Testis (tissue), 3 donors: ENCODE results near the gene MAP1S. TPM values are rescaled to one million over a fixed set of nuclear protein-coding genes. Genes with fewer than 3 reads are reported as not detected.

Experiments used
- DNase-seq: peaks from one replicate; pipeline ENCODE4 v3.0.0-alpha.2; 2019
- H3K27ac ChIP-seq, 2 donors: fragments of 200-600 bp; sonication (generic); one replicate each; pipeline ENCODE4 v1.5.1; 2019
- H3K27me3 ChIP-seq: fragments of 200-600 bp; sonication (generic); one replicate; pipeline ENCODE4 v1.5.1; 2019
- H3K36me3 ChIP-seq: fragments of 200-600 bp; sonication (generic); one replicate; pipeline ENCODE4 v1.5.1; 2017; ENCODE audit warnings: low read depth; ENCODE audit errors: missing control alignments
- H3K4me1 ChIP-seq: fragments of 200-600 bp; sonication (generic); one replicate; pipeline ENCODE4 v1.5.1; 2019
- H3K4me3 ChIP-seq, 2 donors: fragments of 200-600 bp; sonication (generic); one replicate each; pipeline ENCODE4 v1.5.1; 2017 to 2019
- H3K9me3 ChIP-seq: fragments of 200-600 bp; sonication (generic); one replicate; pipeline ENCODE4 v1.5.1; 2017
- POLR2A ChIP-seq: fragments of 450-650 bp; IDR thresholded peaks from one replicate; pipeline ENCODE4 v1.6.1; 2017; ENCODE audit warnings: antibody characterized with exemption, mild to moderate bottlenecking, moderate library complexity
- WGBS, 2 donors: methylation state at CpG; one replicate each; pipeline ENCODE4 v1.1.5; 2018; 5-methylcytosine and 5-hydroxymethylcytosine counted together
- intact Hi-C: fragments of 100-400 bp; cut with DNase I; formaldehyde crosslinking; loops from one replicate; pipeline ENCODE4 v1.15.1; 2023; ENCODE audit warnings: low total_unique reads
- polyA plus RNA-seq: library from polyadenylated mRNA; stranded (reverse); fragments of 350-450 nt; fragmentation: Illumina TruSeq; extraction: RNeasy Lipid Tissue Mini Kit (QIAGEN cat#74804); gene quantifications from one replicate; pipeline ENCODE4 v1.2.3, GENCODE V29; 2014; ENCODE audit warnings: low read depth, low replicate concordance; ENCODE audit not compliant: insufficient read depth
- total RNA-seq, 2 donors: library from RNA; depleted of rRNA; stranded (reverse); fragments of >200 nt; gene quantifications; one replicate each; pipeline ENCODE4 v1.2.3, GENCODE V29; 2016
- TF ChIP-seq, protein P1 (sequence below), 3 experiments: fragments of 450-650 bp in 2 of 3; fragments of 200-600 bp in 1 of 3; sonication (generic) in 1 of 3; IDR thresholded peaks; one replicate each; pipeline ENCODE4 v1.5.1; 2016 to 2019; ENCODE audit warnings: antibody characterized with exemption in 3 of 3, mild to moderate bottlenecking in 2 of 3, moderate library complexity in 1 of 3

The MAP1S gene
- total and polyA plus RNA-seq, 3 donors from 2014 or later = 95.5 to 123 (median 106) TPM

GRCh38 chr19:17722655-17723240 is 3.5 kb downstream of the MAP1S start:
- Histone ChIP-seq H3K9me3 (no peaks in the 10 kb centered on the region), H3K4me1 (peaks cover 37% of the 10 kb centered on the region), H3K4me3 (no peak overlapping the region), H3K27me3 (no peaks in the 10 kb centered on the region), H3K36me3 (no peaks in the 10 kb centered on the region), H3K27ac (no peak overlapping the region)
- TF ChIP-seq POLR2A = no peak
- no peak for DNase-seq
- intact Hi-C loops = no loop called here
- WGBS, 2 donors = 64 to 74% methylated on average over 12 of the region's 12 CpGs

DNA sequence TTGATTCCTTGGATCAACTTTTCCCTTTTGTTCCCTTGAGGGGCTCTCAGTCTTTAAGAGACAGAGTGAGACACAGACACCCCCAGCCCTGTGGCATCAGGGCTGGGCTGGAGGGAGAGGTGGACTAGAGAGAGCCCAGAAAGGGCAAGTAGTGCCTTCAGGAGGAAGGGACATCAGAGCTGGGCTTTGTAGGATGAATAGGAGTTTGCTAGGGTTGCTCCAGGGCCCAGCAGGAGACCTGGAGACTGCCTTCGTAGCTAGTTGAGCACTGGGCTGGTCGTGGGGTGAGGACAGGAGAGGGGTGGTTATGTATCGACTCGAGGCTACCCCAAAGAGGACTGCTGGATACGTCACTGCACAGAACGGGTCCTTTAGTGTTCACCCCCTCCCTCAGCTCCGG is 5.4 kb downstream of the MAP1S start:
- no peaks in the 10 kb centered on the region for H3K36me3 ChIP-seq
- H3K4me1 ChIP-seq = peaks cover 33% of the 10 kb centered on the region
- H3K4me3 ChIP-seq = no peak overlapping the region
- intact Hi-C loops = no loop called here
- DNase-seq = no peak
- H3K27ac ChIP-seq = no peak overlapping the region
- WGBS, 2 donors = 94 to 96% methylated on average over 7 of the region's 7 CpGs
- TF ChIP-seq POLR2A = no peak
- TF ChIP-seq, protein P1, sequence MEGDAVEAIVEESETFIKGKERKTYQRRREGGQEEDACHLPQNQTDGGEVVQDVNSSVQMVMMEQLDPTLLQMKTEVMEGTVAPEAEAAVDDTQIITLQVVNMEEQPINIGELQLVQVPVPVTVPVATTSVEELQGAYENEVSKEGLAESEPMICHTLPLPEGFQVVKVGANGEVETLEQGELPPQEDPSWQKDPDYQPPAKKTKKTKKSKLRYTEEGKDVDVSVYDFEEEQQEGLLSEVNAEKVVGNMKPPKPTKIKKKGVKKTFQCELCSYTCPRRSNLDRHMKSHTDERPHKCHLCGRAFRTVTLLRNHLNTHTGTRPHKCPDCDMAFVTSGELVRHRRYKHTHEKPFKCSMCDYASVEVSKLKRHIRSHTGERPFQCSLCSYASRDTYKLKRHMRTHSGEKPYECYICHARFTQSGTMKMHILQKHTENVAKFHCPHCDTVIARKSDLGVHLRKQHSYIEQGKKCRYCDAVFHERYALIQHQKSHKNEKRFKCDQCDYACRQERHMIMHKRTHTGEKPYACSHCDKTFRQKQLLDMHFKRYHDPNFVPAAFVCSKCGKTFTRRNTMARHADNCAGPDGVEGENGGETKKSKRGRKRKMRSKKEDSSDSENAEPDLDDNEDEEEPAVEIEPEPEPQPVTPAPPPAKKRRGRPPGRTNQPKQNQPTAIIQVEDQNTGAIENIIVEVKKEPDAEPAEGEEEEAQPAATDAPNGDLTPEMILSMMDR (IDR thresholded peaks at IDR 0.05) = no peak
- H3K9me3 ChIP-seq = no peaks in the 10 kb centered on the region
- no peaks in the 10 kb centered on the region for H3K27me3 ChIP-seq

DNA sequence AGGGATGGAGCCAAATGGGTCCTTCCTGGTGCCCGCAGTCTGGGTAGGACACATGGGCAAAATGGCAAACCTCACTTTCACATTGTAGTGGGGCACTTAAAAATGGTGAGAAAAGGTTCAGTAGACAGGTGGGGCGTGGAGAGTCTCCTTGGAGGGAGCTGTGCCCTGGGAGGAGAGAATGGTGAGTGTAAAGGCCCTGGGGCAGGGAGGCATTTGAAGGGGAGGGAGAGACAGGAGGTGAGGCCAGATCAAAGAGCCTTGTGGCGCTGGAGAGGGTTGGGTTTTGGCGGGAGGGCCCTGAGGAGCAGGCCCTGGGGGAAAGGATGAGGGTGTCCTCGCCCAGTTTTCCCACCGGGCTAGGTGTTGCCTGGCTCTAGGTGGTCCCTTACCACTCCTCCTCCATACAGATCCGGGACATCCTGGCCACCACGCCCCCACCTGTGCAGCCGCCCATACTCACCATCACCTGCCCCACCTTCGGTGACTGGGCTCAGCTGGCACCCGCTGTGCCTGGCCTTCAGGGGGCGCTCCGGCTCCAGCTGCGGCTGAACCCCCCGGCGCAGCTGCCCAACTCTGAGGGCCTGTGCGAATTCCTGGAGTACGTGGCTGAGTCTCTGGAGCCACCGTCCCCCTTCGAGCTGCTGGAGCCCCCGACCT is 6.3 kb downstream of the MAP1S start:
- no peaks in the 10 kb centered on the region for H3K27me3 ChIP-seq
- H3K27ac ChIP-seq = no peak overlapping the region
- H3K4me1 ChIP-seq = peaks cover 28% of the 10 kb centered on the region
- H3K4me3 ChIP-seq = no peak overlapping the region
- intact Hi-C loops = no loop called here
- H3K36me3 ChIP-seq = no peaks in the 10 kb centered on the region
- no peaks in the 10 kb centered on the region for H3K9me3 ChIP-seq
- no peak for TF ChIP-seq POLR2A
- TF ChIP-seq, protein P1 (IDR thresholded peaks at IDR 0.05) = no peak
- DNase-seq = no peak
- 80 to 82% methylated on average over 8 to 21 of the region's 21 CpGs for WGBS, 2 donors

DNA sequence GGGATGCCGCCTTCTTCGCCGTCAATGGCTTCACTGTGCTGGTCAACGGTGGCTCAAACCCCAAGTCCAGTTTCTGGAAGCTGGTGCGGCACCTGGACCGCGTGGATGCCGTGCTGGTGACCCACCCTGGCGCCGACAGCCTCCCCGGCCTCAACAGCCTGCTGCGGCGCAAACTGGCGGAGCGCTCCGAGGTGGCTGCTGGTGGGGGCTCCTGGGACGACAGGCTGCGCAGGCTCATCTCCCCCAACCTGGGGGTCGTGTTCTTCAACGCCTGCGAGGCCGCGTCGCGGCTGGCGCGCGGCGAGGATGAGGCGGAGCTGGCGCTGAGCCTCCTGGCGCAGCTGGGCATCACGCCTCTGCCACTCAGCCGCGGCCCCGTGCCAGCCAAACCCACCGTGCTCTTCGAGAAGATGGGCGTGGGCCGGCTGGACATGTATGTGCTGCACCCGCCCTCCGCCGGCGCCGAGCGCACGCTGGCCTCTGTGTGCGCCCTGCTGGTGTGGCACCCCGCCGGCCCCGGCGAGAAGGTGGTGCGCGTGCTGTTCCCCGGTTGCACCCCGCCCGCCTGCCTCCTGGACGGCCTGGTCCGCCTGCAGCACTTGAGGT is 7.0 kb downstream of the MAP1S start:
- H3K36me3 ChIP-seq = no peaks in the 10 kb centered on the region

More for the DNA sequence above, 7.0 kb downstream of the MAP1S start:
- no peaks in the 10 kb centered on the region for H3K9me3 ChIP-seq
- intact Hi-C loops = no loop called here
- WGBS, 2 donors = 65 to 66% methylated on average over 37 to 55 of the region's 59 CpGs
- no peaks in the 10 kb centered on the region for H3K27me3 ChIP-seq
- peak overlapping the region in 1 of 2 donors; percentile 26 for H3K4me3 ChIP-seq
- no peak for TF ChIP-seq POLR2A
- TF ChIP-seq, protein P1 (IDR thresholded peaks at IDR 0.05) = no peak
- peaks cover 21% of the 10 kb centered on the region for H3K4me1 ChIP-seq
- H3K27ac ChIP-seq = peak overlapping the region in 1 of 2 donors; percentile 30
- no peak for DNase-seq
